Mesothelial cell of epicardium (in vitro differentiated cells): ENCODE results near the gene RMDN3. TPM values are rescaled to one million over a fixed set of nuclear protein-coding genes. Genes with fewer than 3 reads are reported as not detected.

Experiments used
- DNase-seq, 2 experiments: peaks; one replicate each; pipeline ENCODE4 v3.0.0; 2021; ENCODE audit warnings: low spot score in 2 of 2; ENCODE audit not compliant: unreplicated experiment in 2 of 2
- H3K27ac Mint-ChIP-seq: 2 replicates; pipeline ENCODE4 v1.8.0; 2021; ENCODE audit warnings: mixed read lengths
- H3K27me3 Mint-ChIP-seq: 2 replicates; pipeline ENCODE4 v1.8.0; 2021; ENCODE audit warnings: low read depth, mixed read lengths
- H3K36me3 Mint-ChIP-seq: 2 replicates; pipeline ENCODE4 v1.8.0; 2021; ENCODE audit warnings: mixed read lengths
- H3K4me1 Mint-ChIP-seq: 2 replicates; pipeline ENCODE4 v1.8.0; 2021; ENCODE audit warnings: mixed read lengths
- H3K4me3 Mint-ChIP-seq: 2 replicates; pipeline ENCODE4 v1.8.0; 2021; ENCODE audit warnings: mild to moderate bottlenecking, moderate library complexity, mixed read lengths
- H3K9me3 Mint-ChIP-seq: 2 replicates; pipeline ENCODE4 v1.8.0; 2021; ENCODE audit warnings: mixed read lengths
- CTCF ChIP-seq: fragments of 200-600 bp; sonication (generic); IDR thresholded peaks from one replicate; pipeline ENCODE4 v1.5.0; 2021; ENCODE audit warnings: antibody characterized with exemption; ENCODE audit not compliant: unreplicated experiment
- total RNA-seq: library from RNA; stranded (reverse); gene quantifications from 3 replicates; pipeline ENCODE4 v1.2.1, GENCODE V29; 2021

The RMDN3 gene
- total RNA-seq, 1 donor from 2014 or later = 29.3 TPM

GRCh38 chr15:40772014-40772413 lies 17.0 kb upstream of the RMDN3 start:
- Mint-ChIP-seq H3K4me1 (peaks cover 16% of the 10 kb centered on the region), H3K36me3 (peaks cover 19% of the 10 kb centered on the region), H3K27me3 (no peaks in the 10 kb centered on the region), H3K9me3 (no peaks in the 10 kb centered on the region), H3K27ac (no peak overlapping the region), H3K4me3 (no peak overlapping the region)
- no peak for DNase-seq
- no peak for TF ChIP-seq CTCF

GRCh38 chr15:40771242-40771641 lies 16.2 kb upstream of the RMDN3 start:
- no peak for TF ChIP-seq CTCF
- H3K27ac Mint-ChIP-seq = no peak overlapping the region
- H3K9me3 Mint-ChIP-seq = no peaks in the 10 kb centered on the region
- H3K4me1 Mint-ChIP-seq = peaks cover 18% of the 10 kb centered on the region
- H3K36me3 Mint-ChIP-seq = peaks cover 13% of the 10 kb centered on the region
- H3K27me3 Mint-ChIP-seq = no peaks in the 10 kb centered on the region
- DNase-seq = no peak
- H3K4me3 Mint-ChIP-seq = no peak overlapping the region

- no peaks in the 10 kb centered on the region for H3K27me3 Mint-ChIP-seq
- no peak overlapping the region for H3K4me3 Mint-ChIP-seq
- no peak for DNase-seq
- no peak for TF ChIP-seq CTCF
- H3K27ac Mint-ChIP-seq = peak overlapping the region; percentile 92
- peaks cover 28% of the 10 kb centered on the region for H3K4me1 Mint-ChIP-seq
- H3K36me3 Mint-ChIP-seq = peaks cover 13% of the 10 kb centered on the region
- no peaks in the 10 kb centered on the region for H3K9me3 Mint-ChIP-seq
Observed at GRCh38 chr15:40770147-40770721, 15.2 kb upstream of the RMDN3 start.

GRCh38 chr15:40769274-40770146 lies 14.5 kb upstream of the RMDN3 start, which contains the start of gene C15orf62:
C15orf62 (plus strand) TSS chr15:40769980; CDS start chr15:40770496, 516 bp downstream.
- H3K27me3 Mint-ChIP-seq = no peaks in the 10 kb centered on the region
- H3K27ac Mint-ChIP-seq = peak within 1 kb of the TSS; percentile 92
- H3K4me1 Mint-ChIP-seq = peaks cover 34% of the 10 kb centered on the region
- H3K9me3 Mint-ChIP-seq = no peaks in the 10 kb centered on the region
- no peak for TF ChIP-seq CTCF
- peaks cover 8% of the 10 kb centered on the region for H3K36me3 Mint-ChIP-seq
- H3K4me3 Mint-ChIP-seq = no peak within 1 kb of the TSS
- peak in 1 of 2 experiments; percentile 51 for DNase-seq

GRCh38 chr15:40768521-40769273 lies 13.6 kb upstream of the RMDN3 start:
- peaks cover 4% of the 10 kb centered on the region for H3K36me3 Mint-ChIP-seq
- no peaks in the 10 kb centered on the region for H3K9me3 Mint-ChIP-seq
- peak overlapping the region; percentile 92 for H3K27ac Mint-ChIP-seq
- no peak for TF ChIP-seq CTCF
- H3K4me1 Mint-ChIP-seq = peaks cover 37% of the 10 kb centered on the region
- no peak for DNase-seq
- H3K27me3 Mint-ChIP-seq = no peaks in the 10 kb centered on the region
- H3K4me3 Mint-ChIP-seq = no peak overlapping the region
